Colonic mucosa (tissue), 4 donors: ENCODE results near the gene ZNF770. TPM values are rescaled to one million over a fixed set of nuclear protein-coding genes. Genes with fewer than 3 reads are reported as not detected.

Experiments
- DNase-seq: peaks from one replicate; pipeline ENCODE4 v3.0.0-alpha.2; 2020
- H3K27ac ChIP-seq: fragments of 200-600 bp; one replicate; pipeline ENCODE4 v1.8.0; 2021
- H3K27me3 ChIP-seq: fragments of 200-600 bp; one replicate; pipeline ENCODE4 v1.8.0; 2021
- H3K36me3 ChIP-seq: fragments of 200-600 bp; one replicate; pipeline ENCODE4 v1.8.0; 2021
- H3K4me1 ChIP-seq: fragments of 200-600 bp; one replicate; pipeline ENCODE4 v1.8.0; 2021; ENCODE audit warnings: mild to moderate bottlenecking
- H3K4me3 ChIP-seq: fragments of 200-600 bp; one replicate; pipeline ENCODE4 v1.8.0; 2021
- H3K9ac ChIP-seq, 2 donors: one replicate each; pipeline ENCODE4 v1.7.0; 2013; ENCODE audit warnings: control low read depth in 2 of 2, low read depth in 2 of 2, low read length in 2 of 2
- H3K9me3 ChIP-seq: fragments of 200-600 bp; one replicate; pipeline ENCODE4 v1.8.0; 2021
- intact Hi-C: fragments of 100-400 bp; cut with DNase I; formaldehyde crosslinking; loops from one replicate; pipeline ENCODE4 v1.14.1; 2022
- total RNA-seq, 2 donors: library from RNA; stranded (reverse); fragmentation: NEBNext Ultra II Directional in 1 of 2; extraction: Animal tissue kit (Norgen Biotek cat#: 25700) in 1 of 2; gene quantifications; one replicate each; pipeline ENCODE4 v1.2.1, GENCODE V29; 2021
- TF ChIP-seq, protein P1 (sequence below): fragments of 200-600 bp; IDR thresholded peaks from one replicate; pipeline ENCODE4 v1.8.0; 2022; ENCODE audit warnings: antibody characterized with exemption, mild to moderate bottlenecking
- donor health status: healthy.
- donor health status: DM: no; HTN: no; CAD: no.
- donor health status: DM: no; HTN: no; CAD: no.

The ZNF770 gene
- total RNA-seq, 2 donors from 2014 or later, result 29.1 to 31.9 TPM

GRCh38 chr15:34987609-34988026 lies 469 bp downstream of the ZNF770 start:
- Histone ChIP-seq H3K4me3 (peak overlapping the region; percentile 82), H3K9me3 (no peaks in the 10 kb centered on the region), H3K4me1 (peaks cover 10% of the 10 kb centered on the region), H3K9ac (peak overlapping the region; percentile 75 to 99), H3K27me3 (no peaks in the 10 kb centered on the region), H3K27ac (peak overlapping the region; percentile 88), H3K36me3 (no peaks in the 10 kb centered on the region)
- TF ChIP-seq, protein P1, sequence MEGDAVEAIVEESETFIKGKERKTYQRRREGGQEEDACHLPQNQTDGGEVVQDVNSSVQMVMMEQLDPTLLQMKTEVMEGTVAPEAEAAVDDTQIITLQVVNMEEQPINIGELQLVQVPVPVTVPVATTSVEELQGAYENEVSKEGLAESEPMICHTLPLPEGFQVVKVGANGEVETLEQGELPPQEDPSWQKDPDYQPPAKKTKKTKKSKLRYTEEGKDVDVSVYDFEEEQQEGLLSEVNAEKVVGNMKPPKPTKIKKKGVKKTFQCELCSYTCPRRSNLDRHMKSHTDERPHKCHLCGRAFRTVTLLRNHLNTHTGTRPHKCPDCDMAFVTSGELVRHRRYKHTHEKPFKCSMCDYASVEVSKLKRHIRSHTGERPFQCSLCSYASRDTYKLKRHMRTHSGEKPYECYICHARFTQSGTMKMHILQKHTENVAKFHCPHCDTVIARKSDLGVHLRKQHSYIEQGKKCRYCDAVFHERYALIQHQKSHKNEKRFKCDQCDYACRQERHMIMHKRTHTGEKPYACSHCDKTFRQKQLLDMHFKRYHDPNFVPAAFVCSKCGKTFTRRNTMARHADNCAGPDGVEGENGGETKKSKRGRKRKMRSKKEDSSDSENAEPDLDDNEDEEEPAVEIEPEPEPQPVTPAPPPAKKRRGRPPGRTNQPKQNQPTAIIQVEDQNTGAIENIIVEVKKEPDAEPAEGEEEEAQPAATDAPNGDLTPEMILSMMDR, result no peak
- DNase-seq, result peak; percentile 32
- intact Hi-C loops, result no loop called here

DNA sequence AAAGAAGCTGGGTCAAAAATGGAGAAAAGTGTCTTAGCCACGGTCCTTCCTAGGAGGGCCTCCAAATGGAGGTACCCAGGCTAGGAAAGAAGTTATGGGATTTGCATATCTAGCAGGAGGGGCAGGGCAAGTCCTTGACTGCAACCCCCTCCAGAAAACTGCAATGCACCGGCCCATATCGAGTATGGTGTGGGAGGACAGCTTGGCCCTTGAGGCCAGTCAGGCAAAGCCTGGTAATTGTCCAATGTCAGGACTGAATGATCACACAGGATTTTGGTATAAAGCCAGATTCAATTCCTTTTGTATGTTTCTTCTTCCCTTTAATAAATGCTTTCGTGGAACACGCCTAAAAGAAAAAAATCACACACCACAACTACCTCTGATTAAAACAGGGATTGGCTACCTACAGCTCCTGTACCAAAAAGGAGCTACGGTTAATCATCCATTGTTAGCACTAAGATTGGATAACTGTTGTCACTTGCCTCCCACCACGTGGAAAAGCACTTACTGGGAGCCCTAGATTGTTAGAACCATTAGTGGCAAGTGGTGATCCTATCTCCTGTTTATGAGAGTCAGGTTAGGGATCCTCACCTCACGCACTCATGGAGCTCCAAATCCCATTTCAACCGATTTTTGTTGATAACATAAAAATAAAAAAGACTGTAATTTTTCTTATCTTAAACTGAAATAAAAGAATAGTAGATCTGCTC lies 1.2 kb downstream of the ZNF770 start:
- TF ChIP-seq, protein P1, result no peak
- Histone ChIP-seq H3K4me1 (peaks cover 10% of the 10 kb centered on the region), H3K27ac (no peak overlapping the region), H3K27me3 (no peaks in the 10 kb centered on the region), H3K4me3 (peak overlapping the region; percentile 82), H3K9ac (peak overlapping the region; percentile 8 to 27), H3K36me3 (no peaks in the 10 kb centered on the region), H3K9me3 (no peaks in the 10 kb centered on the region)
- intact Hi-C loops, result no loop called here
- no peak for DNase-seq

- intact Hi-C loops, result no loop called here
- Histone ChIP-seq H3K4me3 (peak overlapping the region; percentile 82), H3K9ac (peak overlapping the region in 1 of 2 donors; percentile 27), H3K27ac (no peak overlapping the region), H3K27me3 (no peaks in the 10 kb centered on the region), H3K36me3 (no peaks in the 10 kb centered on the region), H3K9me3 (no peaks in the 10 kb centered on the region), H3K4me1 (peaks cover 10% of the 10 kb centered on the region)
- DNase-seq, result no peak
- TF ChIP-seq, protein P1, result no peak
Measured at GRCh38 chr15:34986326-34986725, 1.8 kb downstream of the ZNF770 start.

DNA sequence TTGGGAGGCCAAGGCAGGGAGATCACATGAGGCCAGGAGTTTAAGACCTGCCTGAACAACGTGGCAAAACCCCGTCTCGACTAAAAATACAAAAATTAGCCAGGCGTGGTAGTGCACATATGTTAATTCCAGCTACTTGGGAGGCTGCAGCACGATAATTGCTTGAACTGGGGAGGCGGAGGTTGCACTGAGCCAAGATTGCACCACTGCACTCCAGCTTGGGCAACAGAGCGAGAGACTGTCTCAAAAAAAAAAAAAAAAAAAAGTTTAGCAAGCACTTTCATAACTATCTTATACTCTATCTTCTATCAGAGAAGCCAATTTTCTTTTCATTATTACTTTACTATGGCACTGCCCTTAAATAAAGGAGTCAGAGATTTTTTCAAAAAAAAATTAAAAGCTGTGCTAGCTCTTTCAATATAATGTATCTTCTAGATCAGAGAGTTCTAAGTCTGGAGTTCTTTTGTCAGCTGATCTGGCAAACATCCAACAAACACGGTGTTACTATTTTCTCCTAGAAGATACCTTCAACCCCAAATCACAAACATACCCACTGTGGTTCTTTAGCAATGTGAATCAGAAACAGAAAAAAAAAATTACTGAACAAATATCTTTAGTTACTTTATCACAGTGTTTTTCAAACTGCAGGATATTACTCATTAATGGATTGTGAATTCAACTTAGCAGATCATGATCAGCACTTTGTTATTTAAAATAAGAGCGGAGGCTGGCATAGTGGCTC lies 3.0 kb downstream of the ZNF770 start:
- TF ChIP-seq, protein P1, result no peak
- no peaks in the 10 kb centered on the region for H3K27me3 ChIP-seq
- no peak overlapping the region for H3K9ac ChIP-seq
- peaks cover 10% of the 10 kb centered on the region for H3K4me1 ChIP-seq
- H3K36me3 ChIP-seq, result no peaks in the 10 kb centered on the region
- H3K4me3 ChIP-seq, result no peak overlapping the region
- intact Hi-C loops, result no loop called here
- no peak for DNase-seq
- H3K27ac ChIP-seq, result no peak overlapping the region
- H3K9me3 ChIP-seq, result no peaks in the 10 kb centered on the region

DNA sequence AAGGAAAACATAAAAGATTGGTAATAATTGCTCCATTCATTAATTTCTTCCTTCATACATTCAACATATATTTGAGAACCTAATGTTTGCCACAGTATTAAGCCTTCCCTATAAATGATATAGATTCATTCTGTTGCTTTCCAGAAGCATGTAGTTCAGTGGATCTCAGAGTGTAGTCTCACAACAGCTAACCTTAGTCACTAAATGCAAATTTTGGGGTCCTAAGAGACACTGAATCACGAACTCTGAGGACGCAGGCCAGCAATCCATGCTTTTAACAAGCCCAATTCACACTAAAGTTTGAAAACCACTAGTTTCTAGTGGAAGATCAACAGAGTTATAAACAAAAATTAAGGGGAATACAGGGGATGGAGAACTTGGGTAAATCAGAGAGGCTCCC lies 11.3 kb downstream of the ZNF770 start:
- TF ChIP-seq, protein P1, result no peak

More for the DNA sequence above, 11.3 kb downstream of the ZNF770 start:
- Histone ChIP-seq H3K9ac (no peak overlapping the region), H3K4me3 (no peak overlapping the region), H3K27me3 (no peaks in the 10 kb centered on the region), H3K9me3 (no peaks in the 10 kb centered on the region), H3K4me1 (no peaks in the 10 kb centered on the region), H3K36me3 (no peaks in the 10 kb centered on the region), H3K27ac (no peak overlapping the region)
- DNase-seq, result no peak
- intact Hi-C loops, result no loop called here
